Stimulated activated CD4-positive, alpha-beta T cell treated with anti-CD3 and anti-CD28 coated beads, Interleukin-1b, Interleukin-23, amount 100 ng/mL, for 48 hours (primary cell): Measurements from ENCODE around the gene PYGB.
"Not testable (repeated sequence)": the region's sequence is repeated elsewhere in the genome, so short reads cannot be mapped to it uniquely, and the experiment has no call there.

Experiments
- DNase-seq: peaks from one replicate; pipeline ENCODE4 v3.0.0-alpha.2; 2020

Gene PYGB

GRCh38 chr20:25297141-25297905 is 49.4 kb downstream of the PYGB start:
- DNase-seq: no peak

GRCh38 chr20:25299806-25300205 is 51.9 kb downstream of the PYGB start:
- DNase-seq: no peak

- DNase-seq: no peak
Measured at GRCh38 chr20:25300496-25301170, 52.7 kb downstream of the PYGB start.

- no peak for DNase-seq
Measured at GRCh38 chr20:25301357-25301920, 53.6 kb downstream of the PYGB start.

- no peak for DNase-seq
Measured at GRCh38 chr20:25302596-25302995, 54.7 kb downstream of the PYGB start.

- no peak for DNase-seq
Measured at GRCh38 chr20:25303292-25304024, 55.6 kb downstream of the PYGB start.

- no peak for DNase-seq
Measured at GRCh38 chr20:25304025-25304549, 56.2 kb downstream of the PYGB start.

GRCh38 chr20:25306991-25307903 is 59.4 kb downstream of the PYGB start:
- no peak for DNase-seq

- DNase-seq: no peak
Measured at GRCh38 chr20:25308083-25308491, 60.2 kb downstream of the PYGB start.

GRCh38 chr20:25308671-25309394 is 60.9 kb downstream of the PYGB start:
- no peak for DNase-seq

GRCh38 chr20:25309395-25310267 is 61.7 kb downstream of the PYGB start:
- DNase-seq: peak; percentile 19

GRCh38 chr20:25310268-25310920 is 62.5 kb downstream of the PYGB start:
- DNase-seq: peak; percentile 67

- DNase-seq: no peak
Measured at GRCh38 chr20:25310921-25311728, 63.2 kb downstream of the PYGB start.

- DNase-seq: not testable (repeated sequence)
Measured at GRCh38 chr20:25312716-25313115, 64.8 kb downstream of the PYGB start.

GRCh38 chr20:25313593-25313992 is 65.7 kb downstream of the PYGB start:
- DNase-seq: no peak

- DNase-seq: no peak
Measured at GRCh38 chr20:25314497-25315417, 66.9 kb downstream of the PYGB start.

- no peak for DNase-seq
Measured at GRCh38 chr20:25315418-25316210, 67.7 kb downstream of the PYGB start.
